Daoy (cell line): ENCODE measurements around the gene BHMT2. TPM values are rescaled to one million over a fixed set of nuclear protein-coding genes. Genes with fewer than 3 reads are reported as not detected.

Experiments
- DNase-seq: peaks from one replicate; pipeline ENCODE4 v3.0.0-alpha.2; 2015; ENCODE audit warnings: low read depth
- total RNA-seq: library from RNA; depleted of rRNA; stranded (reverse); fragments of >200 nt; shearing (Covaris generic); gene quantifications from 2 replicates; pipeline ENCODE4 v1.2.3, GENCODE V29; 2014; rRNA removed

The BHMT2 gene, protein sequence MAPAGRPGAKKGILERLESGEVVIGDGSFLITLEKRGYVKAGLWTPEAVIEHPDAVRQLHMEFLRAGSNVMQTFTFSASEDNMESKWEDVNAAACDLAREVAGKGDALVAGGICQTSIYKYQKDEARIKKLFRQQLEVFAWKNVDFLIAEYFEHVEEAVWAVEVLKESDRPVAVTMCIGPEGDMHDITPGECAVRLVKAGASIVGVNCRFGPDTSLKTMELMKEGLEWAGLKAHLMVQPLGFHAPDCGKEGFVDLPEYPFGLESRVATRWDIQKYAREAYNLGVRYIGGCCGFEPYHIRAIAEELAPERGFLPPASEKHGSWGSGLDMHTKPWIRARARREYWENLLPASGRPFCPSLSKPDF
- total RNA-seq = 3.4 and 8.0 TPM in 2 replicates

DNA sequence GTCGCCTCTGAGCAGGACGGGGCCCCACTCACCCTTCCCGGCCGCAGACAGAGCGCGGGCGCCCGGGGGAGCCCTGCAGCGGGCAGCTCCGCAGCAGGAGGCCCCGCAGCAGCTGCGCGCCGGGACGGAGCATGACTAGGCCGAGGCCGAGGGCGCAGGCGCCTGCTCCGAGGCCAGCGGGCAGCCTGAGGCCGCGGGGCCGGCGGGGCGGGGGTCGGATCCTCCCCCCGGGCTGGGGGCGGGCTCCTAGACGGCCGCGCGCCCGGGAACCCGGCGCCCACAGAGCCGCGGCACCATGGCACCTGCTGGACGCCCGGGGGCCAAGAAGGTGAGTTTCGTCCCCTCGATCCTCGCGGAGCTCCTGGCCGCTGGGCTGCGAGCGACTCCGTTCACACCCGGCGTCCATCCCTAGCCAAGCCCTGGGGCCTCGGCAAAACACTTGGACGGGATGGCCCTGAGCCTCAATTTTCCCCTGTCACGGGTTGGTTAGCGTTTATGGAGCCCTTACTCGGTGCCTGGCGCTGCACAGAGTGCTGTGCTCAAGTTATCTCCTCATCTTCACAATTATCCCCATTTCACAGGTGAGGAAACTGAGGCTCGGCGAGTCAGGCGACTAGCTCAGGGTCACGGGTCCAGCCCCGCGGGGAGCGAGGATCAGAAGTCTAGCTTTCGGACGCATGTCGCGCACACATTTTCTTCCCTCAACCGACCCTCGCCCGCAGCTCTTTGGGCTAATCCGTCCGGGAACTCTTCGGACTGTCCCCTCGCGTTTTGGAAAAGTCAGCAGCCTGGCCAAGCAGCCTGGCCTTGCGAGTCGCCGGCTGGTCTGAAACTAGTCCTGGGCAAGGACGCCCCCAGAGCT is at the start of gene BHMT2, which contains the start of gene DMGDH:
BHMT2 (plus strand) TSS at position 280 of the 862 bp plus-strand sequence; CDS start at position 296, 16 bp downstream.
DMGDH (minus strand) TSS at position 187 of the 862 bp plus-strand sequence; CDS start at position 133, 54 bp downstream.
- peak; percentile 62 for DNase-seq

DNA sequence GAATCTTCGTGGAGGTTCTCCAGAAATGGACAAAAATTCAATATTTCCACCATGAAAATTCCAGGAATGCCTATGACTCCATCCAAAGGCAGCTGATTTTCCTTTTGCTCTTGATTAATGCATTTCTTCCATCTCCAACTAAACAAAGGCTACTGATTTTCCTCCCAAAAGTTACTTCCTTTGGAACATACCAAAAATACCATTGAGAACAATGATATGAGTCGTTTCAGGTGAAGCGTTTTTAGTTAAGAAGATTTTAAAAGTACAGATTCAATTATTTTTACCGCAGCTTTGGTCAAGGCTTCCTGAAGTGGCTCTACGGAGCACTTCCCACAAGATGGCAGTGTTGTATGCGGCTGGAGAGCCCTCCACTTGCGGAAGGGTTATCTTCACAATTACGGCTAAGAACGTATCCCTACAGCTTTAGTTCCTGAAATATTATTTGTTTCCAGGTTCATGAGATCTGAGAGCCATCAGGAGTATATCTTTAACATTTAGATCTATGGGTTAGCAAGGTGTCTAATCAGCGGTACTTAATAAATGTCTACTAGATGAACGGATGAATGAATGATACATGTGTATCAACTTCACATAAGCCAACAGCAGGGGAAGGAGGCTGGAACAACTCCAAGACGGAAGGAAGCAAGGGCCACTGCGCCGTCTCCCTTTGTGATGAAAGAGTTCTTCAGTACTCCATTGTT is 48.6 kb upstream of the BHMT2 start:
- peak; percentile 72 for DNase-seq

DNA sequence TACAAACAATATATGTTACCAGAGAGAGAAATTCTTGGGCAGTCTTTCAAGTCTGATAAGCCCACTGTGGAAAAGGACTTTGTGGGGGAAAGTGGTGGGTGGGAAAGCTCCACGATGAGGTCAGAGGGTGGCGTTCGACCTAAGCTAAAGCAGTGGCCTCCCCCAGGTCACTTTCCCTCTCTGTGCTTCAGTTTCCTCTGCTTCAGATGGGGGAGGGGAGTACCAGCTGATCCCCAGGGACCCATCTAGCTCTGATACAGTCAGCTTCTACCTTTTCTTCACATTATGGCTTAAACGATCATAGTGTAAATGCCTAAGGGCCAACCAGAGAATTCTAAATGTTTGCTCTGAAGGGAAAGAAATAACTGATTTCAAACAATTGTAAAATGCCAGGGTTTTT is 47.8 kb upstream of the BHMT2 start:
- no peak for DNase-seq

DNA sequence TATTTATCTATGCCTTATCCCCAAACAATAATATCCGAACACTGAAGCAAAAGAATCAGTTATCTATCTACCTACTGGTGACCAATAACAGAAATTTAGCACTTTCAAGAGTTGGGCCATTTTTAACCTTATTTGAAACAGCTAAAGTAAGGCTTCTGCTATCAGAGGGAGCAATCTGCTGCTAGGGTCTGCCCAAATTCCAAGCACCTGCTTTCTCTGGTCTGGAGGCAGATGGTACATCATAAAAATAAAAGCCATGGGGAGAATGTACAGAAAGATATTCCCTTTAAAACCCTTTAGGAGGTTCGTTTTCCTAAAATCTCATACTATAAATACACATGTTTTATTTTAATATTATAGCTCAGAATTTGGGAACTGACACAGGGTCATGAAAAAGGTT is 46.8 kb upstream of the BHMT2 start:
- no peak for DNase-seq

DNA sequence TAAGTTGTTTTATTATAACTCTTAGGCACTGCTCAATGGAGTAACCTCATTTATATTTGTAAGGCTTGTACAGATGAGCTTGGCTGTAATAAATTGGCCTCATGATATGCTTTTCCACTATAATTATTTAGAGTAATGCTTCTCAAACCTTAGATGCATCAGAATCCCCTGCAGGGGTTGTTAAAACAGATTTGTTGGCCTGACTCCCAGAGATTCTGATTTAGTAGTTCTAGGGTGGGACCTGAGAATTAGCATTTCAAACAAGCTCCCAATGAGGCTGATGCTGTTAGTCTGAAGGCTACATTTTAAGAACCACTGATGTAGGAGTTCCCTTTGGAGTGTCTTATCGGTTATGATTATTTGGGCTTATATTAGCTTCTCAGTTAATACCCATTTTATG is 46.2 kb upstream of the BHMT2 start:
- DNase-seq = no peak

DNA sequence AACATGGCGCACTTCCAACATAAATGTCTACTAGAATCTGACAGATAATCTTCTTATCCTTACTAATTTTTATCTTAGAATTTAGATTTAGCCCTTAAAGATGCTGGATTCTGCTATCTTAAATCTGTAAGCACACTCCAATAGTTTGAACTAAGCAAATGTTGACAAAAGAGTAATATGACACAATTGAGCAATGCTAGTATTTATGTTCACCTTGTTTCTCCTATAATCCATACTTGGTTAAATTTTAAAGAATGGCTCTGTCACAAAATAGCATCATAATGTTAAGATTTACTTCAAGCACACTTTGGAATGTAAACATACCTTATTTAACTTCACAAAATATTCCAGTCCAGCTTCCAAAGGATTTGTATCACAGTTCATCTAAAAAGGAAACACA is 45.6 kb upstream of the BHMT2 start:
- no peak for DNase-seq

DNA sequence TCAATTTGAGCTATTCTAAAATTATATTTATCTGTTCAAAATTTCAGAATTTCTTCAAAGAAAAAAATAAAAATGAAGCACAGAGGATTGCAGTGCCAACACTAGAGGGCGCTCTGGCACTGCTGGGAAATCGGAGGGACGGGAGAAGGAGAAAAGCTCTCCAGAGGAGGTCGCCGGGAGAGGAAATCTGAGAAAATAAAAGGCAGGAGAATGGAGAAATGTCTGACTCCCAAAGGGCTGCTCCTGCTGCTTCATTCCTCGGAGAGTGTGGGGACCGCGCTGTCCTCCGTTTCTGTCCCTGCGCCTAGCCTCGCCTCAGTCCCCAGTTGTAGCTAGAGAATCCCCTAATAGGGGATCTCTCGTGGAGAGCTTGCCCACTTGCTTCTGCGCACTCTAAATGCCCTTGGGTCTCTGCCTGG is 44.5 kb upstream of the BHMT2 start:
- peak; percentile 72 for DNase-seq

DNA sequence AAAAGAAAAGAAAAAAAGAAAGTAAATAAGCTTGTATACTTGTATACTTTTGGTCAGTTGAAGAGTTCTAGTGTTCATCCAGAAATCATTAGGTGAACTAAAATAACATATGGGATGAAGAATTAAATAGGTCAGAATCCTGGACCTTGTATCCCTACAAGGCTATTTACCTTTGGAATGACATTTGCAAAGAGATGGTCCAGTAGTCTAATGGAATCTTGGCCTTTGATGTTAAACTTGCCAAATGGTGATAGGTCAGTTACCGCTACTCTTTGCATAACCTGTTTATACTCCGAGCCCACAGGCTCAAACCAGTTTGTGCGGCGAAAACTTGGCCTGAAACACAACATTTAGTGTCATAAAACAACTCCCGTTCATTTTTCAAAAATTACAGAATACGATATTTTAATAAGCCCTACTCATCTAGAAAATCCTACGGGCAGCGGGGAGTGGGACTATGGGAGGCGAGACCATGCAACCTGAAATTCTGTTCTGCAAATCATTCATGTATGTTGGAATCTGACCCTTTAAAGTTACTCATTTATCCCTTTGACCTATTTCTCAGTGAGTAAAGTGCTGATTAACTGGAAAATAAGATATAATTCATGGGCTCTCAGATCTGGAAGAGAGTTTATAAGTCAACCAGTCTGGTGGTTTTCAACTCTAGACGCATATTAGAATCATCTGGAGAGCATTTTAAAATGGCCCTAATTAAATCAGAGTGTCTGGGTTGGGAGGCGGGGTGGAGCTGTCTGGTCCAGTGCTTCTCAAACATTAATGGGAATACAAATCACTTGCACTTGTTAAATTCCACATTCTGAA is 38.7 kb upstream of the BHMT2 start:
- no peak for DNase-seq

DNA sequence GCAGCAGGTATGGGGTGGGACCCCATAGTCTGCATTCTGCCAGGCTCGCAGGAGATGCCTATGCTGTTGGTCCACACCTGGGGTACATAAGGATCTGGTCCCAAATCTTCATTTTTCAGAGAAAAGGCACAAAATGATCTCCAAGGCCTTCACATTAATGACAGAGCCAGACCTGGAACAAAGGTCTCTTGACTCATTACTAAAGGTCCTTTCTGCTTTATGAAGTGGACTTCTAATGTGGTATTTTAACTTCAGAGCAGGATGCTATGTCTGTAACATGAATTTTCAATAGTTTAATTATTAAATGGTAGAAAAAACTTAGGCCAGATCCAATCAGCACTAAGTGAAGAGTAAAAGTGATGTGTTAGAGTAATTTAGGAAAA is 38.1 kb upstream of the BHMT2 start:
- no peak for DNase-seq

DNA sequence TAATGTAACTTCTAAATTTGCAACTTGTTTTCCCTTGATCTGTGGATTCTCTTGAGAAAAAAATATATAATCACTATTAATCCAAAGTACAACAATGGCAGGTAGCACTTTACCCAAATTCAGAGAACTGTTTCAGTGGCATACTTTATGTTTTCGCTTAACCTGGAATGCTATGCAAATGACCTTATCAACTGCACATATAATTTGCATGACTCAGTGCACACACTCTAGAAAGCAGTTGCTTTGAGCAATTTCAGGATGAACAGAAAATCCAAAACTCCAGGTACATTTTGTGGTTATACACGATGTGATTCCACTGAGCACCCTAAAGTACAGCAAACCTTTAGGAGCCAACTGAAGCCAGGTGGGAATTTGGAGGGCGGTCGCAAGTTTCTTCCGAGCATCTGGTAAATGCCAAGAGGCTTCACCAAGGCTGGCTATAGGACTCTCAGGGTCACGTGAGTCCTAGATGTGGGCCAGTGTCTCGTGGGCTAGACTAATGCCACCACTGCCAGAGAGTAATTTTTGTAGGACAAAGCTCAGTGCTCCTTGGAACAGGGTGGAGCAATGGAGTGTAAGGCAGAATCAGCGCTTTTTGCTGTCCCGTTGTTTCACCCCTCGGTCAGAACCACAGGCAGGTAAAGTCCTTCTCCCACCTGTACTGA is 37.4 kb upstream of the BHMT2 start:
- DNase-seq = no peak

DNA sequence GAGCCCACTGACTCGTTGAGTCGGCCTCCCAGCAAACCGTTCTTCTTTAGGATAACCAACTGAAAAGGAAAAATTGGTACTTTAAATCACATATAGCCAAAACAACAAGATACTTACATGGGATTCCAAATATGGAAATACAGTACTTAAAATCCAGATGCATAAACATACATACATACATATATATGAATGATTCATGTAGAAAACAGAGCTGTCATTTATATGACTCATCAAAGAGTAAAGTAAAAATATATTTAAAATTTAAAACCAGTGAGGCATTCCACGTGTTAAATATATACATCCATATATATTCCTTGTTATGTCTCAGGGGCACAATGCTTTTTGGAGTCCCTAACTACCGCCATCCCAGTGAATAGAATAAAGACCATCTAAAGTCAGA is 36.8 kb upstream of the BHMT2 start:
- DNase-seq = no peak

DNA sequence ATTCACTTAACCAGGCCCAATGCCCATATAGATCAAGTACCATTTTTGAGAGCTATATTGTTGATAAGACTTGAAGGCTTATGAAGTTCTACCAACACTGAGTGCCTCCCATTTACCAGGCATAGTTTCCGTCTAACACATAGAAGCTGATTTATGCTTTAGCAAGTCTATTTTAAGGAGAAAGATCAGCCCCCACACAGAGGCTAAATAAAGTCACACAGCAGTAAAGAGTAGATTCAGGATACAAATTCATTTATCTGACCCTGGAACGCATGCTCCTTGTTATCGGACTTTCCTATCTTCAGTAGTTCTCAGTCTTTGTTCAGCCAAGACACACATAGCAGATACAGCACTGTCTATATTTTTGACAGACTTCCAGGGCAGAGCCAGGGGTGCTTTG is 34.3 kb upstream of the BHMT2 start:
- DNase-seq = no peak

DNA sequence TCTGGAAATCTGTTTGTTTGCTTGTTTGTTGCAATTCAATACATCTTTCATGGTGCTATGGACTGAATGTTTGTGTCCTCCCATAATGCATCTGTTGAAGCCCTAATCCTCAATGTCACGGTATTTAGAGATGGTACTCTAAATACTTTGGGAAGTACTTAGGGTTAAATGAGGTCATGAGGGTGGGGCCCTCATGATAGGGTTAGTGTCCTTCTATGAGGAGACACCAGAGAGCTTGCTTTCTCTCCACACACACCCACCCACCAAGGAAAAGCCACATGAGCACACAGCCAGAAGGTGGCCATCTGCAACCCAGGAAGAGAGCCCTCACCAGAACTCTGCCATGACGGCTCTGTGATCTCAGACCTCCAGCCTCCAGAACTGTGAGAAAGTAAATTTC is 32.8 kb upstream of the BHMT2 start:
- no peak for DNase-seq

DNA sequence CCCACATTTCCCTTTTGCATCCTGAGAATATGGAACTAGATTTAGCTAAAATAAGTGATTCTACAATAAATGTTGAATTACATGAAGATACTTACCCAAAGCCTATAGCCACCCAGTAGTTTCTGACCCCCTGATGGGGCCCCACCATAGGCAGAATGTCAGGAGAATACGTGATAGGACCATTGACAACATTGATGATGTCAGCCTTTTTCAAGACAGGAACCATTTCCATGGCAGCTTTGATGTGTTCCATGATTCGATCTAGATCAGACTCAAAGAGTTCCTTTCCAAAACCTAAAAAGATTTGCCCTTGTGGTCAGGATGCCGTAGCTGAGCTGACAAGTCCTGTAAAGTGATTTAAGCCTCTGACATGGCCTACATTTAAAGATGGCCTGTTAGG is 27.4 kb upstream of the BHMT2 start:
- DNase-seq = no peak

DNA sequence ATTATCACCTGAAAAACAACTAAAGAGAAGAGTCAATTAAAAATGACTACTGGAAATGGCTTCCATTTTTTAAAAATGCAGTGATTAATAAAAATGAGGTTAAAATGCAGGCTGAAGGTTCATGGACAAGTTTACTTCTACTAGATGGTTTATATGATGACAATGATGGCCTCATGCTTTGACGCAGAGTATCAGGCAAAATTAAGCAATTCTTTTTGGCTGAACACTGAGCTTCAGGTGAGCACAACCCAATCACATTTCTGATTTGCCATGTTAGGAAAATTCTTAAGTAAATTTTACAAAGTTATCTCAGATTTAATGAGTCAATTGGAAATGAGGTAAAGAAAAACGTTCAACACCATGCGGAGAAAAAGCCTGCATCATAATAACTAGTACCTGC is 22.4 kb upstream of the BHMT2 start:
- DNase-seq = no peak

DNA sequence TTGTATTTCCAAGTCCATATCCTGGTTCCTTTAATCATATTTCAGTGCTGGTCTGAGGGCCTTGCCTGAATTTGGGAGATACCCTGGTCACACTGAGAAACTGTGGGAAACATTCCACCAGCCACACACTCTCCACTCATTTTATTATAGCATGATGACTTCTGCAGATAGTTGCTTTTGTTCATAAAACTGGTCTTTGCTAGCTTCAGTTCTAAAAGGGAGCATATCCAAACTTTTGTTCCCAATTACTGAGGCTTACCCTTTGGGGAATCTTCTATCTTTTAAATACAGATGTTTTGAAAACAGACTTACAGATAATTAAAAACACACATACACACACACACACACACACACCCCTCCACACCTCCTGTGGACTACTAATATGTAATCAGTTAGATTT is 21.1 kb upstream of the BHMT2 start:
- DNase-seq = no peak

DNA sequence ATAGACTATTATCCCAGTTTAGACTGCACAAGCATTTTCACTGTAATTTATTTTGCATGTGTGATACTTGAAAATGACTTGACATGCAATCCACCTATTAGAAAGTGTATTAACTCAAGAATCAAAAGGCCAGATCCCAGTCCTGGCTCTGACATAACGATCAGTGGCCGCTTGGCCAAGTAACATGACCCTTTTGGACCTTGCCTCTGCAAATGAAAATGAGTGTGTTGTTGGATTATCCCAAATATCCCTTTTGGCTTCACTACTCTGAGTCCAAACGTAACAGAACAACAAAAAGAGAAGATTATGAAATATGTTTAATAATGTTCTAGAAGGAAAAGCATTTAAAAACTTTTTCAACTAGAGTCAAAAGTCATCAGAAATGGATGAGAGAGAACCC is 19.1 kb upstream of the BHMT2 start:
- no peak for DNase-seq

DNA sequence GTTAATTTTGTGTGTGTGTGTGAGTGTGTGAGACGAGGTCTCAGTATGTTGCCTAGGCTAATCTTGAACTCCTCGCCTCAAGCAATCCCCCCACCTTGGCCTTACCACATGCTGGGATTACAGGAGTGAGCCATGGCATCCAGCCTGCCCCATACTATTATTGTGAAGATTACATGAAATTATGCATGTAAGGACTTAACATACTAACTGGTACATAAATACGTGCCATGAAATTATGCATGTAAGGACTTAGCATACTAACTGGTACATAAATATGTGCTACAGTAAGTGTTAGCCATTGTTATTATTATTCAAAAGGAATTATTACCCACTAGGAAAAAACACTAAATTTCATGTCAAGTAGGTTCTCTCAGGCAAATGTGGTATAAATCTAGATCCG is 16.2 kb upstream of the BHMT2 start:
- no peak for DNase-seq

DNA sequence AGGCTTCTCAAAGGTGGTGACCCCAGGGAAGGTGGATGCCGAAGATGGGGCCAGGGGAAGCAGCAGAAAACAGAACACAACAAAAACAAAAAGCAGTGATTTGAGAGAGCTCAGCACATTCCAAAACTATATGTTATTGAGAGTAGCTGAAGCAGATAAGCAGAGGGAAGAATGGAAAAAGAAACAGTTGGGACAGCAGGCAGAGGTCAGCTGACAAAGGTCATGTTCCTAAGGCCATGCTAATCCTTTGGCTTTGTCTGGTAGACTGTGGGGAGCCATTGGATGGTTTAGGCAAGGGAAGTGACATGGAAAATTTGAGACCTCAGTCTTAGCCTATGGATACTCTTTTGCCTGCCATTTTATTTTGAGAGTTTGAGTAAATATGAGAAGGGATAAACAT is 14.6 kb upstream of the BHMT2 start:
- no peak for DNase-seq

DNA sequence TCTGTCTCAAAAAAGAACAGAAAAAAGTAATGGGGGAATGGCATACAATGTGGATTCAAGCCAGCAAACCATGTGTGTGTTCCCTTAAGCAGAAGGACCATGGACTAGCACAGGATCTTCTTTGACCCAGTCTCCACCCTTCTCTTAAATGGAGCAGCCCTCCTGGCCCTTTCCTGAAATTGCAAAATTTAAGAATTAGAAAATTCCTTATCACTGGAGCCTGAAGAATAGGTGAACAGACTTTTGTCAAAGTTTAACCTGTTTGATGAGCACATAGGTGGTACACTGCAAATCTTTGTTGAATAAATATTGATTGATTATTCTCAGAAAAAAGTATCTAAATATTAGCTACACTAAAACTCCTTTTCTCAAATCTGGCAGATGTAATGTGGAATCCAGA is 12.7 kb upstream of the BHMT2 start:
- no peak for DNase-seq

DNA sequence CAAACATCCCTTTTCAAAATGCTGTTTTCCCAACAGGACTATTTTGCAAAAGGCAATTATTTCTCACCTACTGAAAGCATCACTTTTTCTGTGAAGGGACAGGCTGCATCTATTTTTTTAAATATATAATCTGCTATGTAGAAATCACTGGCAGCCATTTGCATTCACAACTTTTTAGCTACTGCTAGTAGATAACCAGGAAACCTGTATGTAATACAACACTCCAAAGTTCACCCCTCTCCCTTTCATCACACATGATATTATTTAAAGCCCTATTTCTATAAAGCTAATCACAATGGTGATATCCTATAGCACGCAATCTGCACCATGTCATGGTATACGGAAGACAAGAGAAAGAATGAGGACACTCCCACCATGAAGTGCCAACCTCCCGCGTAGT is 9.9 kb upstream of the BHMT2 start:
- DNase-seq = no peak
